Fibroblast of villous mesenchyme (primary cell): ENCODE data around the gene CLCN4. TPM values are rescaled to one million over a fixed set of nuclear protein-coding genes. Genes with fewer than 3 reads are reported as not detected.
A peak's percentile ranks its signal among the peaks of the same experiment; 100 is the strongest.

ENCODE experiments used
- DNase-seq: peaks from one replicate; pipeline ENCODE4 v3.0.0-alpha.2; 2010; ENCODE audit warnings: low read depth
- H3K4me3 ChIP-seq: 2 replicates; pipeline ENCODE4 v1.5.1; 2011; ENCODE audit warnings: low read depth, mild to moderate bottlenecking, low read length
- total RNA-seq: library from RNA; depleted of rRNA; stranded (reverse); fragments of >200 nt; gene quantifications from 2 replicates; pipeline ENCODE4 v1.2.3, GENCODE V29; 2012
- TF ChIP-seq, protein P1 (sequence below): IDR thresholded peaks from 2 replicates; pipeline ENCODE4 v1.5.1; 2012; ENCODE audit warnings: low read depth, mild to moderate bottlenecking, low read length; ENCODE audit not compliant: insufficient read depth

Gene CLCN4
- total RNA-seq, 1 donor = 1.3 TPM

DNA sequence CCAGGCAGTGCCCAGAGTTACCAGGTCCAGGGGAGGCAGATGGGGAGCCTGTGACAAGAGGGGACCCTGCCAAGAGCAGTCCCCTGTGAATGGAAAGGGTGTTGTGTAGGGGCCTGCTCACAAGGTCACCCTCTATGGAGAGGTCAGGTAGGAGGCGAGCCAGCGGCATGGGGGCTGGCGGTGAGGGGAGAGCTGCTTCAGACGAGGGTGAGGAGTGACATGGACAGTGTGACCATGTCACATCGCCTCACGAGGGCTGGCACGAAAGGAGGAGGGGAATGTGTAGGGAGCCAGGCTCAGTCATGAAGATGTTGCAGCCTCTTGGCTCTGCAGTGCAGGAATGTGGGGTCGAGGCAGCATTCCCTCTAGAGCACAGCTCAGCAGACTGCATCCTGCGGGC, 29.6 kb downstream of the CLCN4 start:
- TF ChIP-seq, protein P1, sequence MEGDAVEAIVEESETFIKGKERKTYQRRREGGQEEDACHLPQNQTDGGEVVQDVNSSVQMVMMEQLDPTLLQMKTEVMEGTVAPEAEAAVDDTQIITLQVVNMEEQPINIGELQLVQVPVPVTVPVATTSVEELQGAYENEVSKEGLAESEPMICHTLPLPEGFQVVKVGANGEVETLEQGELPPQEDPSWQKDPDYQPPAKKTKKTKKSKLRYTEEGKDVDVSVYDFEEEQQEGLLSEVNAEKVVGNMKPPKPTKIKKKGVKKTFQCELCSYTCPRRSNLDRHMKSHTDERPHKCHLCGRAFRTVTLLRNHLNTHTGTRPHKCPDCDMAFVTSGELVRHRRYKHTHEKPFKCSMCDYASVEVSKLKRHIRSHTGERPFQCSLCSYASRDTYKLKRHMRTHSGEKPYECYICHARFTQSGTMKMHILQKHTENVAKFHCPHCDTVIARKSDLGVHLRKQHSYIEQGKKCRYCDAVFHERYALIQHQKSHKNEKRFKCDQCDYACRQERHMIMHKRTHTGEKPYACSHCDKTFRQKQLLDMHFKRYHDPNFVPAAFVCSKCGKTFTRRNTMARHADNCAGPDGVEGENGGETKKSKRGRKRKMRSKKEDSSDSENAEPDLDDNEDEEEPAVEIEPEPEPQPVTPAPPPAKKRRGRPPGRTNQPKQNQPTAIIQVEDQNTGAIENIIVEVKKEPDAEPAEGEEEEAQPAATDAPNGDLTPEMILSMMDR = no peak
- H3K4me3 ChIP-seq = no peak overlapping the region
- DNase-seq = no peak

DNA sequence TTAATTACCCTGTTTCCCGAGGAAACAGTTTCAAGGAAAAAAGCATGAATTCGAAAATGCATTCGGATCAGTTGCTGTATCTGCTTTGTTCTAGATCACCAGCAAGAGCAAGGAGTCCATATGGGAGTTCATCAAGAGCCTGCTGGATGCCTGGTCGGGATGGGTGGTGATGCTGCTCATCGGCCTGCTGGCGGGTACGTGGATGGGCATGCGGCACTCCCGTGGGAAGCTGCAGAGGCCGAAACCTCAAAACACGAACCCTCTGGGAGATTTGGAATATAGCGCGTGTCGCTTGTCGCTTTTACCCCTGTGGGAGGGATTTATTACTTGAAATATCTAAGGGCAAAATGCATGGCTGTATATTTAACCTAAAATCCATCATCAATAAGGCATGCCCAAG, 30.6 kb downstream of the CLCN4 start:
- TF ChIP-seq, protein P1 = no peak
- no peak for DNase-seq
- H3K4me3 ChIP-seq = no peak overlapping the region

DNA sequence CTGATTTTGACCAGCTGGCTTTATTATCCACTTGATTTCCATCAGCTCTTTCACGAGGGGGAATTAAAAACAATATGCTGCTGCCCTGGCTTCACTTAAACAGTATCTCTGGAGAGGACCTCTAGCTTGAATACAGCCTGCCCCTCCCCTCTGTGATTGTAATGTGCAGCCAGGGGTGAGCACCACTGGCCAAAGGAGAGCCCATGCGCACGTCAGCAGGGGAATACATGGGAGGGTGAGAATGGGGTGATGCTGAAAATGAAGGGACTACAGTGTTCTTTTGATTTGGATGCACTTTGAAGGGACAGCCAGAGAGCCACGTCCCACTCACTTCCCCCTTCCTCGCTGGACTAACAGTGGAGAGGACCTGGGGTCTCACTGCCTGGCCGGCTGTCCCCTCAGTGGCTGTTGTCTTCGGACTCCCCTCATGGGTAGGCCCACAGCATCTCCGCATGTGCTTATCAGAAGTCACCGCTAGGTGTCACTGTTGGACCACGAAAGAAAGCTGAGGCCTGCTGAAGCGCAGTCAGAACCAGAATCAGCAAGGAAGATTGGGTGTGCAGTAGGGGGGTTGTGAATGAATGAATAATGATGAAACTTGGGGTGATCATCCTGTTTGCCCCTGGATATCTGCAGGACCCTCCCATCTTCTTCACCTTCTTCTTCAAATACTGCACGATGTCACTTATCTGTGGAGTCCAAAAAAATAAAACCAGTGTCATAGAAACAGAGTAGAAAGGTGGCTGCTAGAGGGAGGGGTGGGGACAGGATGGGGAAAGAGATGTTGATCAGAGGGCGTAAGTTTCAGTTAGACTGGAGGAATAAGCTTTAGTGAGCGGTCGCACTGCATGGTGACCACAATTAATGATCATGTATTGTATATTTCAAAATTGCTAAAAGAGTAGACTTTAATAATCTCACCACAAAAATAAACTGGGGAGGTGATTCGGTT, 32.8 kb downstream of the CLCN4 start:
- TF ChIP-seq, protein P1 = peak; percentile 69
- peak; percentile 65 for DNase-seq
- no peak overlapping the region for H3K4me3 ChIP-seq

DNA sequence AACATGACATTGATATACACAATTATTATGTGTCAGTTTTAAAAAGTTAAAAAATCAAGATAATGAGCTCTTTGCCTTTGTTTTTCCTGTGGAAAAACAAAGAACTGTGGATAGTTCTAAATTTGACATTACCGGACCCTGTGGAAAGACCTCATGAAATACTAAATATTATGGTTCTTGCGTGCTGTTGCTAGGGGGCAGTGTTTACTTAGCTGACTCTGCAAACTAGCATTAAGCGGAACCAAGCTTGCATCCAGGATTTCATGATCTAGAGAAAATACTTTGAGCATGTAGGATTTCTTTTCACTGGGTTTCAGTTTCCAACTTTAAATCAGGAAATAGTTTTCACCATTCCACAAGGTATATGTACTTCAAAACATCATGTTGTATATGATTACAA, 33.6 kb downstream of the CLCN4 start:
- TF ChIP-seq, protein P1 = peak; percentile 52
- peak; percentile 75 for DNase-seq
- H3K4me3 ChIP-seq = no peak overlapping the region

DNA sequence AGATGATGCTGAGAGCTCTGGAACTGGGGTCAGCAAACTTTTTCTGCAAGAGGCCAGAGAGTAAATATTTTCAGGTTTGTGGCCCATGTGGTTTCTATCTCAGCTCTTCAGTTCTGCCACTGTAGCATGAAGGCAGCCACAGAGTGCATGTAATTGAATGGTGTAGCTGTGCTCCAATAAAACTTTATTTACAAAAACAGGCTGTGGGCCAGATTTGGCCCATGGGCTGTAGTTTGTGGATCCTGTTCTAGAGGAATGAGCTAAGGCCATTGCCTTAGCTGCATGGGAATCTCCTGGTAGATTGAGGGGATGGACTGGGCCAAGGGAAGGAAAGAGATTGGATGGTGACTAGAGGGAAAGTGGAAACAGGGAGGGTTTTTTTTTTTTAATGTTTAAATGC, 36.8 kb downstream of the CLCN4 start:
- no peak overlapping the region for H3K4me3 ChIP-seq
- no peak for DNase-seq
- TF ChIP-seq, protein P1 = no peak

DNA sequence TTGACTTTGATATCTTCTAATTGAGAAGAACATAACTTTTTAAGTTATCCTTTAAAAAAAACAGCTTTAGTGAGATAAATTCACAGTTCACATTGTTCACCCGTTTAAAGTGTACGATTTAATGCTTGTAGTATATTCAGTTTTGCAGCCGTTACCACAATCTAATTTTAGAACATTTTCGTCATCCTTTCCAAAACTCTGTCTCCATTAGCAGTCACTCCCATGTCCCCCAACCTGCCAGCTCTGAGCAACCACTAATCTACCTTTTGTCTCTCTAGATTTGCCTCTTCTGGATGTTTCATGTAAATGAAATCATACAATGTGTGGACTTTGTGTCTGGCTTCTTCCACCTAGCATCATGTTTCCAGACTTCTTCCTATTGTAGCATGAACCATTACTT, 38.6 kb downstream of the CLCN4 start:
- TF ChIP-seq, protein P1 = no peak
- no peak for DNase-seq
- no peak overlapping the region for H3K4me3 ChIP-seq
